Measurements from ENCODE around the gene KIRREL1. TPM values are rescaled to one million over a fixed set of nuclear protein-coding genes. Genes with fewer than 3 reads are reported as not detected.

KIRREL1 gene
- total RNA-seq, 1 experiment from 2014 or later, result 145 TPM

DNA sequence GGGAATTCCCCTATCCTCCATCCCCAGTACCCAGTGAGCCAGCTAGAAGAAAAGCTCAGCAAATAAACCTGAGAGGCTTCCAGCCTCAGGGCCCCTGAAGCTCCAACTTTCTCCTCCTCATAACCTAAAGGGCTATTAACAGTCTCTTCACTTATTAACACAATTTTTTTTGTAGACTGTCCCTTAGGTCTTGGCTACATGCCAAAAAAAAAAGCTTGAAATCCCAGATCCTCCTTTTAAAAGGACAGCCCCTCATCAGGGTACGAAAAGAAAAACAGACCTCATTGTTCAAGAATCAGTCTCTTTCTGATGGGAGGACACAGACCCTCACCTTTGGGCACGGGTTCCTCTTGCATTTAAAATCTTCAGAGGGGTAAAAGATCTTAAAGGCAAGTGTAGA, 114.5 kb downstream of the KIRREL1 start:
- no TSS peak for BruUV-seq (replicated peaks)
- H3K4me3 ChIP-seq (ENCODE audit: low read depth in 2 of 2, low read length in 2 of 2), result no peak overlapping the region
- no peaks in the 10 kb centered on the region for H3K9me3 ChIP-seq (ENCODE audit: control insufficient read depth, insufficient read depth, low read depth, low read length)
- intact Hi-C loops (cut with micrococcal nuclease; ENCODE audit: unreplicated experiment) (no loop called here), in situ Hi-C loops (cut with HindIII; ENCODE audit: low pct_unique_long_range_greater_than_20kb, low sequenced_read_pairs) (no loop called here)
- DNase-seq (ENCODE audit: low read depth, low spot score) (no peak), ATAC-seq (no peak)
- TF ChIP-seq SIN3A (IDR thresholded peaks at IDR 0.05; ENCODE audit: borderline replicate concordance, insufficient read depth, low read depth, low read length) (no peak), POLR2AphosphoS5 (IDR thresholded peaks at IDR 0.05; ENCODE audit: low read depth, low read length) (no peak), TCF7L2 (IDR thresholded peaks at IDR 0.05; ENCODE audit: low read depth, low read length) (no peak)
- TF ChIP-seq, protein P1, sequence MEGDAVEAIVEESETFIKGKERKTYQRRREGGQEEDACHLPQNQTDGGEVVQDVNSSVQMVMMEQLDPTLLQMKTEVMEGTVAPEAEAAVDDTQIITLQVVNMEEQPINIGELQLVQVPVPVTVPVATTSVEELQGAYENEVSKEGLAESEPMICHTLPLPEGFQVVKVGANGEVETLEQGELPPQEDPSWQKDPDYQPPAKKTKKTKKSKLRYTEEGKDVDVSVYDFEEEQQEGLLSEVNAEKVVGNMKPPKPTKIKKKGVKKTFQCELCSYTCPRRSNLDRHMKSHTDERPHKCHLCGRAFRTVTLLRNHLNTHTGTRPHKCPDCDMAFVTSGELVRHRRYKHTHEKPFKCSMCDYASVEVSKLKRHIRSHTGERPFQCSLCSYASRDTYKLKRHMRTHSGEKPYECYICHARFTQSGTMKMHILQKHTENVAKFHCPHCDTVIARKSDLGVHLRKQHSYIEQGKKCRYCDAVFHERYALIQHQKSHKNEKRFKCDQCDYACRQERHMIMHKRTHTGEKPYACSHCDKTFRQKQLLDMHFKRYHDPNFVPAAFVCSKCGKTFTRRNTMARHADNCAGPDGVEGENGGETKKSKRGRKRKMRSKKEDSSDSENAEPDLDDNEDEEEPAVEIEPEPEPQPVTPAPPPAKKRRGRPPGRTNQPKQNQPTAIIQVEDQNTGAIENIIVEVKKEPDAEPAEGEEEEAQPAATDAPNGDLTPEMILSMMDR (IDR thresholded peaks at IDR 0.05), result no peak
- TF ChIP-seq, protein P2, sequence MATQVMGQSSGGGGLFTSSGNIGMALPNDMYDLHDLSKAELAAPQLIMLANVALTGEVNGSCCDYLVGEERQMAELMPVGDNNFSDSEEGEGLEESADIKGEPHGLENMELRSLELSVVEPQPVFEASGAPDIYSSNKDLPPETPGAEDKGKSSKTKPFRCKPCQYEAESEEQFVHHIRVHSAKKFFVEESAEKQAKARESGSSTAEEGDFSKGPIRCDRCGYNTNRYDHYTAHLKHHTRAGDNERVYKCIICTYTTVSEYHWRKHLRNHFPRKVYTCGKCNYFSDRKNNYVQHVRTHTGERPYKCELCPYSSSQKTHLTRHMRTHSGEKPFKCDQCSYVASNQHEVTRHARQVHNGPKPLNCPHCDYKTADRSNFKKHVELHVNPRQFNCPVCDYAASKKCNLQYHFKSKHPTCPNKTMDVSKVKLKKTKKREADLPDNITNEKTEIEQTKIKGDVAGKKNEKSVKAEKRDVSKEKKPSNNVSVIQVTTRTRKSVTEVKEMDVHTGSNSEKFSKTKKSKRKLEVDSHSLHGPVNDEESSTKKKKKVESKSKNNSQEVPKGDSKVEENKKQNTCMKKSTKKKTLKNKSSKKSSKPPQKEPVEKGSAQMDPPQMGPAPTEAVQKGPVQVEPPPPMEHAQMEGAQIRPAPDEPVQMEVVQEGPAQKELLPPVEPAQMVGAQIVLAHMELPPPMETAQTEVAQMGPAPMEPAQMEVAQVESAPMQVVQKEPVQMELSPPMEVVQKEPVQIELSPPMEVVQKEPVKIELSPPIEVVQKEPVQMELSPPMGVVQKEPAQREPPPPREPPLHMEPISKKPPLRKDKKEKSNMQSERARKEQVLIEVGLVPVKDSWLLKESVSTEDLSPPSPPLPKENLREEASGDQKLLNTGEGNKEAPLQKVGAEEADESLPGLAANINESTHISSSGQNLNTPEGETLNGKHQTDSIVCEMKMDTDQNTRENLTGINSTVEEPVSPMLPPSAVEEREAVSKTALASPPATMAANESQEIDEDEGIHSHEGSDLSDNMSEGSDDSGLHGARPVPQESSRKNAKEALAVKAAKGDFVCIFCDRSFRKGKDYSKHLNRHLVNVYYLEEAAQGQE (IDR thresholded peaks at IDR 0.05; ENCODE audit: insufficient read depth in 1 of 2, low read depth in 2 of 2, low read length in 1 of 2), result no peak
- peaks cover 4% of the 10 kb centered on the region; the same call in 1 of the 2 replicates for H3K27me3 ChIP-seq (ENCODE audit: control insufficient read depth, insufficient read depth, low read length)
- no peaks in the 10 kb centered on the region for H3K4me1 ChIP-seq (ENCODE audit: control insufficient read depth, insufficient read depth, low read length)
- H3K27ac ChIP-seq (ENCODE audit: low read length), result no peak overlapping the region
- POLR2A ChIA-PET, result no interaction called here
- H3K36me3 ChIP-seq (ENCODE audit: control insufficient read depth, insufficient read depth, low read length), result no peaks in the 10 kb centered on the region
- CTCF ChIA-PET, result interaction anchor here (0.7 kb wide), 1 partner anchor 891 kb away, joined by 3 read pairs; no protein-coding TSS in a partner anchor

DNA sequence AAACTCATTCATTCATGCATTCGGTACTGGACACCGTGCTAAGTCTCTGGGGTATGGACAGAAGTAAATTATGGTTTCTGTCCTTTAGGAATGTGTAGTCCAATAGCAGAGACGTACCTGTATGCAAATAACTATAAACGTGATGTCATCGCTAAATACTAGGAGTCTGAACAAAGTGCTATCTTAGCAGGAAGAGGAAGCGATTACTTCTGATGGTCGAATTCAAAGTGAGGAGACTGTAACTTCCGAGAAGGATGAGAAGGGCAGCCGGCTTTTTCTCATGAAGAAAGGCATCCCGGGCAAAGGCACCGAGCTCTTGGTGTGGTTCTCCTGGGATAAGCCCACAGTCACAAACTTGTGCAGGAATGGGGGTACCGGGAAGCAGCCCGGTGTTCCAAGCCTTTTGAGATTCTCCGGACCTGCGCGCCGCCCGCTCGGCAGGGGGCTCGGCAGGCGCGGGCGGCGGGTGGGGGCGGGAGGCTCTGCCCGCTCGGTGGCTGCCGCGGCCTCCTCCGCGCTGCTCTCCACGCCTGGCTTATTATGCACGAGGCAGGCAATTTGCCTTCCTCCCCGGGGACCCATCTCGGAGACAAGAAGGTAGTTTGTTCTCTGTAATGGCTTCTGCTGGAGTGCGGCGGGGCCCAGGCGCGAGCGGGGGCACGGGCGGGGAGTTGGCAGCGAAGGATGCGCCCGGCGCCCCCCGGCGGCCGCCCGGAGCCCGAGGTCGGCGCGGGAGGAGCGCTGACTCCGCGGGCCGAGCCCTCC, 119.7 kb downstream of the KIRREL1 start:
- POLR2A ChIA-PET, result no interaction called here
- CTCF ChIA-PET, result interaction anchor here (0.5 to 1.1 kb wide), 3 partner anchors 12 to 138 kb away, joined by 3 to 4 read pairs (median 4); no protein-coding TSS in a partner anchor
- no peak for TF ChIP-seq TCF7L2 (IDR thresholded peaks at IDR 0.05; ENCODE audit: low read depth, low read length)
- TF ChIP-seq, protein P1 (IDR thresholded peaks at IDR 0.05), result peak; percentile 65

More for the DNA sequence above, 119.7 kb downstream of the KIRREL1 start:
- H3K9me3 ChIP-seq (ENCODE audit: control insufficient read depth, insufficient read depth, low read depth, low read length), result no peaks in the 10 kb centered on the region
- H3K4me3 ChIP-seq (ENCODE audit: low read depth in 2 of 2, low read length in 2 of 2), result peak overlapping the region; percentile 24 to 35
- H3K4me1 ChIP-seq (ENCODE audit: control insufficient read depth, insufficient read depth, low read length), result 0 out of 2 replicates have a peak, but pooled peaks cover 2% of the 10 kb centered on the region
- BruUV-seq (replicated peaks), result no TSS peak
- in situ Hi-C loops (cut with HindIII; ENCODE audit: low pct_unique_long_range_greater_than_20kb, low sequenced_read_pairs) (no loop called here), intact Hi-C loops (cut with micrococcal nuclease; ENCODE audit: unreplicated experiment) (no loop called here)
- peak; percentile 50 for ATAC-seq
- no peak for DNase-seq (ENCODE audit: low read depth, low spot score)
- peaks cover 4% of the 10 kb centered on the region; the same call in 1 of the 2 replicates for H3K27me3 ChIP-seq (ENCODE audit: control insufficient read depth, insufficient read depth, low read length)
- H3K27ac ChIP-seq (ENCODE audit: low read length), result no peak overlapping the region
- H3K36me3 ChIP-seq (ENCODE audit: control insufficient read depth, insufficient read depth, low read length), result no peaks in the 10 kb centered on the region

Data from Panc1 (cell line).